ENCODE data around the gene KRTAP5-7. TPM values are rescaled to one million over a fixed set of nuclear protein-coding genes. Genes with fewer than 3 reads are reported as not detected.

The KRTAP5-7 gene
- total RNA-seq, 2 donors from 2014 or later: not detected

DNA sequence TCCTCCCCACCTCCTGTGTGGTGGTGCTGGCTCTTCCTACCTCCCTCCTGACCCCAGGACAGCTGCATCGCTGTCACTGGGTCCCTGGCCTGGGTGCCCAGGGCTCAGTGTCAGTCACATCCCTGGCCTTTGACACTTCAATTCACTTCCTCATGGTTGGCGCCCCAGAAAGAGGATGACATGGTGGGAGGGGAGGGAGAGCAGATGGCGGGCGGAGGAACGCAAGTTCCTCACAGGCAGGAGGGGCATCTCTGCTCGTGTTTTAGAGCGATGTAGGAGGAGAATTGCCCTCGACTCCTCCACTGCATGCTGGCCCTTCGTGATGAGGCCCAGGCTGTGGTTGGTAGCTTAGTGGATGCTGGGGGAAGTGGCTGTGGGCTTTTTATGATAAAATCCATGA is 35.1 kb upstream of the KRTAP5-7 start:
- no peak for ATAC-seq
- DNase-seq: no peak
- intact Hi-C loops (cut with DNase I): no loop called here

DNA sequence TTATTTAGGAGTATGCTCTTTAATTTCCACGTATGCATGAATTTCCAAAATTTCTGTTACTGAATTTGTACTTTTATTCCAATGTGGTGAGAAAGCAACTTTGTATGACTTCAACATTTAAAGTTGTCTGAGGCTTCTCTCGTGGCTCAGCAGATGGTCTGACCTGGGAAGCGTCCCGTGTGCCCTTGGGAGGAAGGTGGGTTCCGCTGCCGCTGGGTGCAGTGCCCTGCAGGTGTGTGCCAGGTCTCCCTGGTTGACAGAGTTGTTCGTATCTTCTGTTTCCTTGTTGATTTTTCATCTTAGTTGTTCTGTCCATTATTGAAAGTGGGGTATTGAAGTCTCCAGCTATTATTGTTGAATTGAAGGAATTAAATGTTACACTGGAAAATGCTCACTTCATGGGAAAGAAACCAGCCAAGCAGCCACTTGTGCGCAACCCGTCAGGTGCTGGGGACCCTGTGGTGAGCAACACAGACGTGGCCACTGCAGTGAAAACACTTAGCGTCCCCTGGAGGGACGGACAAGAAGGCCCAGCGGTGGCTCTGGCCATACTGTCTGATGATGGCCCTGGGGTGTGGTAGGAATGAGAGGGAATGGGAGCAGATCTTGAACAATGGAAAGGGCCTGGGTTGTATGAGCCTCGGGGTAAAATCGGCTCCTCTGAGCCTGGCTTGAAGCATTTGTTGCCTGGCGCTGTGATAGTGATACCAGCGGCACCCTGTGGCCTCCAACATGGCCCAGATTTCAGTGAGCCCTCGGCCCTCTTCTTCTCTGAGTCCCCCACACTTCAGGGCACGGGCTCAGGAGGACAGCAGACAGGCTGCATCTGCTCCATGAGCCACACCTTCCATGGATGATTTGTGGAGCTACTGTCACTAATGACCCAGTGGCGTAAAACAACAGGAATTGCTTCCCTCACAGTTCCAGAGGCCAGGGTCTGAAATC is 31.5 kb upstream of the KRTAP5-7 start:
- intact Hi-C loops (cut with DNase I): no loop called here
- ATAC-seq (no peak), DNase-seq (no peak)

DNA sequence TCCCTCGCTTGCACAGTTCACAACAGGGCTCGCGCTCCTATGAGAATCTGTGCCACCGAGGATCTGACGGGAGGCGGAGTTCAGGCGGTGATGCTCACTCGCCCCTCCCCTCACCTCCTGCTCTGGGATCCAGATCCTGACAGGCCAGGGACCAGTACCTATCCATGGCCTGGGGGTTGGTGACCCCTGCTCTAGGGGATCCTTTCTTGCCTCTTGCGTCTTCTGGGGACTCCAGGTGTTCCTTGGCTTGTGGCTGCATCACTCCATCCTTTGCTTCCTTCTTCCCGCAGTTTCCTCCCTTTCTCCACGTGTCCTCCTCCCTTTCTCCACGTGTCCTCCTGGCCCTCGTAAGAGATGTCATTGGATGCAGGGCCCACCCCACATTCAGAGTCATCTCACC is 30.6 kb upstream of the KRTAP5-7 start:
- no peak for DNase-seq
- intact Hi-C loops (cut with DNase I): no loop called here
- no peak for ATAC-seq

DNA sequence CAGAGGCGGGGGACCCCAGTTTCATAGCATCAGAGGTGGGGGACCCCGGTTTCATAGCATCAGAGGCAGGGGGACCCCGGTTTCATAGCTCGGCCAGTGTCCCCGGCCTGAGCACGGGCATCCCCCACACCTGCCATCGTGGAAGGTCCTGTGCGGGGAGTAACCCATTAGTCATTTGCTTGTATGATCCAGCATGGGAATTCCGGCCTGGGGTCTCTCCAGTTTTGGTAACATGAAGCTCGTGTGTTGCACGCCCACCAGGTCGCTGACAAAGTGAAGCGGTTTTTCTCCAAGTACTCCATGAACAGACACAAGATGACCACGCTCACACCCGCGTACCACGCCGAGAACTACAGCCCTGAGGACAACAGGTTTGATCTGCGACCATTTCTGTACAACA is 29.0 kb upstream of the KRTAP5-7 start:
- intact Hi-C loops (cut with DNase I): no loop called here
- DNase-seq: no peak
- ATAC-seq: no peak

DNA sequence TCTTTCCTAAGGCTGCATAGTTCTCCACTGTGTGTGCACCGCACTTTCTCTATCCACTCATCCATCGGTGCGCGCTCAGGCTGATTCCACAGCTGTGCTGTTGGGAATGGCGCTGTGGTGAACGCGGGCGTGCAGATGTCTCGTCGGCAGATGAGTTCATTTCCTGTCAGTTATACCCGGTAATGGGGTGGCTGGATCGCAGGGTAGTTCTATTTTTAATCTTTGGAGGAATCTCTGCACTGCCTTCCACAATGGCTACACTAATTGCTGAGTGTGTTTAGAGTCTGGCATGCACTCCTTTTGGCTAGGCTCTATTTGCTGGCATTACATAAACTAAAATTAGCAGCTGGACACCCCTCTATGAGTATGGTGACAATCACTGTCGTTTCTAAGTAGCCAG is 27.9 kb upstream of the KRTAP5-7 start:
- DNase-seq (no peak), ATAC-seq (peak; percentile 14 to 31)

DNA sequence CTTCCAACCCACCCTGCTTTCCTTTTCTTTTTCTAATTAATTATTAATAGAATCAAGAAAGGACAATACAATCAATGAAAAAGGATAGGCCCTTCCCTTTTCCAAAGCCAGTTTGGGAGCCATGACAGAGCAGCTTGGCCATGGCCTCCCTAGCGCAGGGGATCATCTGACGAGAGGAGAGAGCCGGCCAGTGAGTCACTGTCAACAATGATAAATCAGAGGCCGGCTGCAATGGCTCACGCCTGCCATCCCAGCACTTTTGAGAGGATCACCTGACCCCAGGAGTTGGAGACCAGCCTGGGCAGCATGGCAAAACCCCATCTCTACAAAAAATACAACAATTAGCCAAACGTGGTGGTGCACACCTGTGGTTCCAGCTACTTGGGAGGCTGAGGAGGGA is 27.5 kb upstream of the KRTAP5-7 start:
- DNase-seq: no peak
- ATAC-seq: peak; percentile 31 to 78
- intact Hi-C loops (cut with DNase I): no loop called here

More for the DNA sequence above, 27.9 kb upstream of the KRTAP5-7 start:
- intact Hi-C loops (cut with DNase I): no loop called here

DNA sequence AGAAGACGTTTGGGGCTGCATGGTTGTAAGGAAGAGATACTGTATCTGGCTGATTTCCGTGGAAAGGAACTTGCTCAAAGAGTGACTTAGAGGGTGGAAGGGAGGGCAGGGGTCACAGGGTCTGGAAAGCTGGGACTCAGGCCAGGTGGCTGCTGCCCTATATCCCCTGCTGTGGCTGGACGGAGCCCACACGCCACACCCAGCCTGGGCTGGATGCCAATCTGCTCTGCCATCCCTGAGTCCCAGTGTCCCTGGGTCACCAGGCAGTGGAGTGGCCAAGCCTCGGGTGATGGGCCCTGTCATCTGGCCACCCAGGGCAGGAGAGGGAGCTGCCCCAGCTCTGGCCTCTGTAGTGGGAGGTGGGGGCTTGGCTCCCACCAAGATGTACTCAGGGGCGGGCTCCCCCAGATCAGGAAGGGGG is 26.5 kb upstream of the KRTAP5-7 start:
- intact Hi-C loops (cut with DNase I): no loop called here
- DNase-seq (peak; percentile 54), ATAC-seq (peak; percentile 80 to 87)

DNA sequence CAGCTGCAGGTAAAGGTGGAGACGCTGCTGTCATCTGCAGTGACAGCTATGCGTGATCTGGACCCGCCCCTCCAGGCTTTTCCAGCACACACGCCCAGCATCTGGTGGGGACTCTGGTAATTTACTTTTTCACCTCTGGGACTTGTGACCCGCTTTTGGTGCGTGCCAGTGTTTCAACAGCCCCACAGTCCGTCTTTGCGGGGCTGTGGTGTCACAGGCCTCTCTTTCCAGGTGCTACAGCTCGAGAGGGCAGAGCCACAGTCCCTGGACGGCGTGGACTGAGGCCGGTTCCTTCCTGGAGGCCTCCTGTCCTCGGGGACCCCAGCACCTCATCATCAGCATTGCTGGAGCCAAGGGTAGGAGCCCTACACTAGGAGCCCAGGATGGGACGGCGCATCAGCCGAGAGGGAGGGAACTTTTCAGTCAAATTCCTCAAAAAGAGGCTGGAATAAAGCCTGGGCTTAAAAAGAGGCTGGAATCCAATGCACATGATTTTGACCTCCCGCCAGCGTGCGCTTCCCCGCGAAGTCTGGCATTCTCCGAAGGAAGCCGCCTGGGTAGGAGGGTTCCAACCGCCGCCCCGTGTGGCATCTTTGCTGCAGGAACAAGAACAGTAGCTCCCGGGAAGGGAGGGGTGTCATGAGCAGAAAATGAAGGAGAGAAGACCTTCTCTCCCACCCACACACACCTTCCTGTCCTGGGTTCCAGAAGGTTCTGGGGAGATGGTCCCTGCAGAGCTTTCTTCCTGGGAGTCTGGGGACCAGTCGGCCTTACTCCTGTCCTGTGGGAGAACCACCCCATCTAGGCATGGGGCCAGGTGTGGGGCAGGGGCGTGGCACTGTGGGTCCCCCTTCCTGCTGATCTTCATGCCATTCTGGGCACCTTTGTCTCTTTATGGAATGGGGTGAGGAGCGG is 25.7 kb upstream of the KRTAP5-7 start:
- ATAC-seq: no peak
- no peak for DNase-seq
- intact Hi-C loops (cut with DNase I): no loop called here

DNA sequence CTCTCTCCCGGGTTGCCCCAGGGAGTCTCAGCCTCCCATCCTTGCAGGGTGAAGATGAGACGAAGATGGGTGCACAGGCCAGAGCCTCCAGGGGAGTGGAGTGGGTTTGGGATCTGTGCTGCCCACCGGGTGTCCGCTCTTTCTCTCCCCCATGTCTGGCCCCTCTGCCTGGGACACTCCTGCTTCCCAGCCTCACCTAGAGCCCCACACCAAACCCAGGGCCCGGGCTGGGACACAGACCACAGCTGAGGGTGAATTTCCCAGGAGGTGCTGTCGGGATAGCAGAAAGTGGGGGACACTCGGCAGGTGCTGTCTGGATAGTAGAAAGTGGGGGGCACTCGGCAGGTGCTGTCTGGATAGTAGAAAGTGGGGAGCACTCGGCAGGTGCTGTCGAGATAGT is 25.0 kb upstream of the KRTAP5-7 start:
- no peak for ATAC-seq
- intact Hi-C loops (cut with DNase I): no loop called here

DNA sequence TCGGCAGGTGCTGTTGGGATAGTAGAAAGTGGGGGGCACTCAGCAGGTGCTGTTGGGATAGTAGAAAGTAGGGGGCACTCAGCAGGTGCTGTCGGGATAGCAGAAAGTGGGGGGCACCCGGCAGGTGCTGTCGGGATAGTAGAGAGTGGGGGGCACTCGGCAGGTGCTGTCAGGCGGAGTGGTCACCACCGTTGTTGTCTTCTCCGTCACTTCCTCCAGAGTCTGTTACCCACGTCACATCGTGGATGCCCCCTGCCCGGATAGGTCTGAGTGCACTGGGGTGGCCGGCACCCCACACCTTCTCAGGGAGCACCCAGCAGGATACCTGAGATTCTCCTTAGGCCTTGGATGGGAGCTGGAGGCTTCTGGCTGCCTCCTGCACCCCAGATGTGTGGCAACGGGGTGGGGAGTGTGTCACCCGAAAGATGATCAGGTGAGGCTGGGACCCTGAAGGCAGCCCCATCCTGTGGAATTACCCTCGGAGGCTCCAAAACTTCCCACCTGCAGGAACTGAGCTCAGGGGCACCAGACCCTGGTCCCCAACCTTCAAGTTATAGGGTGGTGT is 24.1 kb upstream of the KRTAP5-7 start:
- intact Hi-C loops (cut with DNase I): no loop called here
- DNase-seq: no peak
- no peak for ATAC-seq

More for the DNA sequence above, 25.0 kb upstream of the KRTAP5-7 start:
- no peak for DNase-seq

DNA sequence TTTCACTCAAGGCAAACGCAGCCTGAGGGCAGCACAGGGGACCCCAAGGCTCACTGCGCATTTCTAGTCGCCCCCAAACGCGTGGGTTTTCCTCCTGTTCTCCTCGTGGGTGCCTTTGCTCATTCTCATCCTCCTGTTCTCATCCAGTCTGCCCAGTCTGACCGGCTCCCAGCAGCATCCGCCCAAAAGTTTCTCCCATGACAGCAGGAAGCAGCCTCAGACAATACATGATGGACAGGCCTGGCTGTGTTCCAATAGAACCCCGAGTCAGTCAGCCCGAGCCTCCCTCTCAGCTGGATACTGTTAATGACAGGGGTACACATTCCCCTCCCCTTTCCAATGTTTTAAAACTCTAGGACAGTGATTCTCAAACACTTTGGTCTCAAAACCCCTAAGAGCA is 22.5 kb upstream of the KRTAP5-7 start:
- no peak for DNase-seq
- intact Hi-C loops (cut with DNase I): no loop called here
- ATAC-seq: no peak

DNA sequence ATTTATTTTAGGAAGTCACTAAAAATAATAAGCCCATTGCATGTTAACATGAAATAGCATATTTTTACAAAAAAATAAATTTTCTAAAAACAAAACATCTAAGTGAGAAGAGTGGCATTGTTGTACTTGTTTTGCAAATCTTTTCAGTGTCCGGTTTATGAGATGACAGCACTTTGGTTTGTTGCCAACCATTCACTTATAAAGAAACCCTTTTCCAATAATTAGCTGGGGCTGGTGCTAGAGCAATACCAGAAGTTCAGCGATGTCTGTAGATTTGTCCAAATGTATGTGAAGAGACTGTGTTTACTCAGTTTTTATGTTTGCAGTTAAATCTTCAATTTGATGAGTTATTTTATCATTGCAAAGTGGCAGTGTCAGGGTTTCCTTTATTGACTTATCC is 22.1 kb upstream of the KRTAP5-7 start:
- intact Hi-C loops (cut with DNase I): no loop called here
- no peak for ATAC-seq

DNA sequence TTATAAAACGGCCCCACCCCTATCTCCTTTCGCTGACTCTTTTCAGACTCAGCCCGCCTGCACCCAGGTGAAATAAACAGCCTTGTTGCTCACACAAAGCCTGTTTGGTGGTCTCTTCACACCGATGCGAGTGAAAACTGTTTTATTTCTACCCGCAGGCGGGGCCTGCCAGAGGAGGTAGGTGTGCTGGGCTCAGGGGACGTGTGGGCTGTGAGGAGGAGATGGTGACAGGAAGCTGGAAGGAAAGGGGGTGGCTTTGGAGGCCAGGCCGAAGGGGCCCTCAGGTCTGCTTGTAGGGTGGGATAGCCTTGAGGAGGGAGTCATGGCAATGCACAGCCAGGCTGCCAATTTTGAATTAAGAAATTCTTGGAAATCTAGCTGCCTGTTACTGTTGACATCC is 21.3 kb upstream of the KRTAP5-7 start:
- DNase-seq: no peak
- intact Hi-C loops (cut with DNase I): no loop called here
- ATAC-seq: no peak

More for the DNA sequence above, 22.1 kb upstream of the KRTAP5-7 start:
- DNase-seq: no peak

DNA sequence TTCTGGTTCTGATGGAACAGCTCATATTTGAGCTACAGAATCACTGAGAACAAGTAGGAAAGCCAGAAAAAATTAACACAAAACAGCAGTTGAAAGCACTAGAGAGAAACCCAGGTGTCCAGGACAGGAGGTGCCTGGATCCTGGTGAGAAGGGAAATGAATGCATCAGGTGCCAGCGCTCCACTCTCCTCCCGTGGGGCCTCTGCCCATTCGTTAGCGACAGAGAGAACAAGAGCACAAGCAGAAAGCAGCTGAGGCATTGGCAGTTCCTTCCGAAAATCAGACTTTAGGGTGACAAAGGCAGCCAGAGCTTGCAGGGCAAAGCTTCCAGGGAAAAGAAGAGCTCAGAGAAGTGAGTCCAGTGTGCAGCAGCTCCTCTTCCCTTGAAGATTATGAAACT is 20.0 kb upstream of the KRTAP5-7 start:
- ATAC-seq (no peak), DNase-seq (no peak)
- intact Hi-C loops (cut with DNase I): no loop called here

DNA sequence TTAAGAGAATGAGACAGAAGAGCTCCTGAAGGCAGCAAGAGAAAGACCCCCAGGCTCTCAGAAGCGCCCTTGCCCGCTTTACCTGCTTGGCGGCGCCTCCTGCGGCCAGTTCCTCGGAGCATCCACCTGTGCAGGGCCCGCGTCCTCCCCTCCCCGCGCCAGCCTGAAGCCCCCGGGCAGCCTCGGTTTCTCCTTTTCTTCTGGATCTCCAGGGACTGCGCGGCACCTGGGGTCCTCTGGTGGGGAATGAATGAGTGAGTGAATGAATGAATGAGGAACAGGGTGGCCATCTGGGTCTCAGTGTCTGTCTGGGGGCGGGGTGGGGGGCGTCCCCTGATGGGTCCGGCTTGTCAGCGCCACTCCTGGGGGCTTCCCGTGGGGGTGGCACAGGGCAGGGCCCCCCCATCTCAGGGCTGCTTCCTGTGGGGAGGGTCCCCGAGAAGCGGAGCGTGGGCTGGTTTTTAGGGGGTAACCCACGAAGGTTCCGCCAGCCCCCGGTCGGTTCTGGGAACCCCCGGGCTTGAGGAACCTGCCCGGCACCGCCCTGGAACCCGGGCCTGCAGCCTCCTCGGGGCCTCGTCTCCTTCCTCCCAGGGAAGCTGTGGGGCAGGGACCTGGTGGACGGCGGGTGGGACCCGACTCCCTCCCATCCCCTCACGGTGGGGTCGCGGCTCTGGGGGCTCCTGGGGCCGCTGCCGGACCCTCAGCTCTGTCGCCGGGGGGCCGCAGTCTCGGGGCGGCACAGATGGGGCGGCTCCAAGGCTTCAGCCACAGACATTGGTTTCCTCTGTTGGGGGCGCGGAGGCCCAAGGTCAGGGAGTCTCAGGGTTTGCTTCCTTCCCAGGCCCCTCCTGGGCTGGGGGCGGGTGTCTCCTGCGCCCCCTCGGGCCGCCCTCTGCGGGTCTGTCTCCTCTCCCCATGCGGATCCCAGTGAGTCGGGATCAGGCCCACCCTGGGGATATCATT is 8.3 kb upstream of the KRTAP5-7 start:
- no peak for ATAC-seq
- no peak for DNase-seq
- intact Hi-C loops (cut with DNase I): no loop called here

DNA sequence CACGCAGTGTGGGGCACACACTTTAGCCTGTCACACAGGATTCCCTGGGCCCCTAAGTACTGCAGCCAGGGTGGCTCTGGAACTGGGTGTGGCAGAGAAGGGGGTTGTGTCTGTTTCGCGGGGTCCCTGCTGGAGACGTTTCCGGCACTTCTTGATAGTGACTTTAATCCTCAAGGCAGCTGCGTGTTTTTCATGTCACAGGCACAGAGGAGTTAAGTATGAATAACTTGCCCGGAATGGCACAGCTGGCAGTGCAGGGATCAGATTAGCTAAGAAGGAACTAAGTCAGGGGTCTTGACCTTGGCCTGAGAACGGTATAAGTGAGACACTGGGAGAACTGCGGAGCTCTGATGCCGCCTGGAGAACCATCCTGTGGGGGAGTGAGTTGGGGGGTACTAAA is 7.5 kb upstream of the KRTAP5-7 start:
- ATAC-seq: no peak
- intact Hi-C loops (cut with DNase I): no loop called here

DNA sequence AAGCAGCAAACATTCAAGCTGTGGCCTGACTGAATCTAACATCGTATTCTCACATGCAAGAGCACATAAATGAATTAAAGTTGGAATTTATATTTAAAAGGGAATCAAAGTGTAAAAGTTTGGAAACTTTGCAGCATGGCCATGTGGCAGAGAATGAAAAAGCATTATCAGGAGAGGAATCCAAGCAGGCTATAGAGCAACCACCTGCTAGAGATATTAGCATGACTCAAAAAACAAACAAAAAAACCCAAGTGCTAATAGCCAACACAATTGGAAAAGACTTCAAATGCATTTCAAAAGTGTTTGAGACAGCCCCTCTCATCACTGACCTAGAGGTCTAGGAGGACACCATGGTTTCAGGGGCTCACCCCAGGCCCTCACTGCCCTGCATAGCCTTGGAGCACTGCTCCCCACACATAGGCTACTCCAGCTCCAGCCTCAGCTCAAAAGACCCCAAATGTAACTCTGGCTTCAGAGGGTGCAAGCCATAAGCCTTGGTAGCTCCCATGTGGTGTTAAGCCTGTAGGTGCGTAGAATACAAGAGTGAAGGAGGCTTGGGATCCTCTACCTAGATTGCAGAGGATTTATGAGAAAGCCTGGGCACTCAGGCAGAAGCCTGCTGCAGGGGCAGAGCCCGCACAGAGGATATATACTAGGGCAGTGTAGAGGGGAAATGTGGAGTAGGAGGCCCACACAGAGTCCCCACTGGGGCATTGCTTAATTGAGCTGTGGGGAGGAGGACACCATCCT is 1.7 kb upstream of the KRTAP5-7 start:
- ATAC-seq (no peak), DNase-seq (no peak)
- intact Hi-C loops (cut with DNase I): no loop called here

More for the DNA sequence above, 7.5 kb upstream of the KRTAP5-7 start:
- no peak for DNase-seq

DNA sequence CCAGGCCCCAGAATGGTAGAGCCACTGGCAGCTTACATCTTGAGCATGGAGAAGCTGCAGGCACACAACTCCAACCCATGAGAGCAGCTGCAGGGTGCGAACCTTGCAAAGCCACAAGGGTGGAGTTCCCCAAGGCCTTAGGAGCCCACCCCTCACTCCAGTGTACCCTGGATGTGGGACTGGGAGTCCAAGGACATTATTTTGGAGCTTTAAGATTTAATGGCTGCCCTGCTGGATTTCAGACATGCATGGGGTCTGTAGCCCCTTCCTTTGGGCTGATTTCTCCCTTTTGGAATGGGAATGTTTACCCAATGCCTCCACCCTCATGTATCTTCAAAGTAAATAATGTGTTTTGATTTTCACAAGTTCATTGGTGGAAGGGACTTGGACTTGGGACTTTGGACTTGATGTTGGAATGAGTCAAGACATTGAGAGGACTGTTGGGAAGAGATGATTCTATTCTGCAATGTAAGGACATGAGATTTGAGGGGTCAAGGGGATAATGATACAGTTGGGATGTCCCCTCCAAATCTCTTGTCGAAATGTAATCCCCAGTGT is 1.1 kb upstream of the KRTAP5-7 start:
- intact Hi-C loops (cut with DNase I): no loop called here
- DNase-seq: no peak
- ATAC-seq: no peak
